Panc1 (cell line): Measurements from ENCODE around the gene CDYL.

Experiments
- CTCF ChIP-seq: fragments of 450-650 bp; IDR thresholded peaks from 2 replicates; pipeline ENCODE4 v1.5.1; 2017; ENCODE audit warnings: mild to moderate bottlenecking
- POLR2AphosphoS5 ChIP-seq: IDR thresholded peaks from 2 replicates; pipeline ENCODE4 v1.6.1; 2012; ENCODE audit warnings: mild to moderate bottlenecking, low read depth, low read length, moderate library complexity
- SIN3A ChIP-seq: IDR thresholded peaks from 2 replicates; pipeline ENCODE4 v1.6.1; 2012; ENCODE audit warnings: low read depth, mild to moderate bottlenecking, low read length, moderate library complexity, borderline replicate concordance; ENCODE audit not compliant: insufficient read depth
- TCF7L2 ChIP-seq: IDR thresholded peaks from 2 replicates; pipeline ENCODE4 v1.6.1; 2011; ENCODE audit warnings: mild to moderate bottlenecking, low read depth, low read length, inconsistent platforms
- TF ChIP-seq, protein P1 (sequence below), 2 experiments: IDR thresholded peaks; 2 replicates each; pipeline ENCODE4 v1.6.1; 2011 to 2012; ENCODE audit warnings: low read depth in 2 of 2, control low read depth in 1 of 2, low read length in 1 of 2, mild to moderate bottlenecking in 1 of 2, moderate library complexity in 1 of 2; ENCODE audit not compliant: insufficient read depth in 1 of 2

GRCh38 chr6:4743062-4743461 lies 33.1 kb upstream of the CDYL start:
- TF ChIP-seq CTCF: no peak
- TF ChIP-seq POLR2AphosphoS5: no peak
- TF ChIP-seq, protein P1, sequence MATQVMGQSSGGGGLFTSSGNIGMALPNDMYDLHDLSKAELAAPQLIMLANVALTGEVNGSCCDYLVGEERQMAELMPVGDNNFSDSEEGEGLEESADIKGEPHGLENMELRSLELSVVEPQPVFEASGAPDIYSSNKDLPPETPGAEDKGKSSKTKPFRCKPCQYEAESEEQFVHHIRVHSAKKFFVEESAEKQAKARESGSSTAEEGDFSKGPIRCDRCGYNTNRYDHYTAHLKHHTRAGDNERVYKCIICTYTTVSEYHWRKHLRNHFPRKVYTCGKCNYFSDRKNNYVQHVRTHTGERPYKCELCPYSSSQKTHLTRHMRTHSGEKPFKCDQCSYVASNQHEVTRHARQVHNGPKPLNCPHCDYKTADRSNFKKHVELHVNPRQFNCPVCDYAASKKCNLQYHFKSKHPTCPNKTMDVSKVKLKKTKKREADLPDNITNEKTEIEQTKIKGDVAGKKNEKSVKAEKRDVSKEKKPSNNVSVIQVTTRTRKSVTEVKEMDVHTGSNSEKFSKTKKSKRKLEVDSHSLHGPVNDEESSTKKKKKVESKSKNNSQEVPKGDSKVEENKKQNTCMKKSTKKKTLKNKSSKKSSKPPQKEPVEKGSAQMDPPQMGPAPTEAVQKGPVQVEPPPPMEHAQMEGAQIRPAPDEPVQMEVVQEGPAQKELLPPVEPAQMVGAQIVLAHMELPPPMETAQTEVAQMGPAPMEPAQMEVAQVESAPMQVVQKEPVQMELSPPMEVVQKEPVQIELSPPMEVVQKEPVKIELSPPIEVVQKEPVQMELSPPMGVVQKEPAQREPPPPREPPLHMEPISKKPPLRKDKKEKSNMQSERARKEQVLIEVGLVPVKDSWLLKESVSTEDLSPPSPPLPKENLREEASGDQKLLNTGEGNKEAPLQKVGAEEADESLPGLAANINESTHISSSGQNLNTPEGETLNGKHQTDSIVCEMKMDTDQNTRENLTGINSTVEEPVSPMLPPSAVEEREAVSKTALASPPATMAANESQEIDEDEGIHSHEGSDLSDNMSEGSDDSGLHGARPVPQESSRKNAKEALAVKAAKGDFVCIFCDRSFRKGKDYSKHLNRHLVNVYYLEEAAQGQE (IDR thresholded peaks at IDR 0.05; ENCODE audit: insufficient read depth in 1 of 2, low read depth in 2 of 2, low read length in 1 of 2): no peak
- no peak for TF ChIP-seq SIN3A
- TF ChIP-seq TCF7L2: no peak
